ENCODE measurements around the gene IPO11. TPM values are rescaled to one million over a fixed set of nuclear protein-coding genes. Genes with fewer than 3 reads are reported as not detected.

IPO11 gene
- total RNA-seq, 1 experiment from 2014 or later: 16.1 TPM

- BruUV-seq (replicated peaks): no TSS peak
- Histone ChIP-seq H3K9me3 (ENCODE audit: low read length) (no peaks in the 10 kb centered on the region), H3K27ac (ENCODE audit: low read length) (no peak overlapping the region), H3K4me3 (ENCODE audit: low read length) (no peak overlapping the region), H3K36me3 (ENCODE audit: low read depth, low read length) (no peaks in the 10 kb centered on the region), H3K27me3 (ENCODE audit: low read length) (no peaks in the 10 kb centered on the region), H4K20me1 (ENCODE audit: low read length) (no peaks in the 10 kb centered on the region), H3K79me2 (ENCODE audit: low read length) (no peaks in the 10 kb centered on the region), H3F3A (ENCODE audit: low read length, unreplicated experiment) (no peaks in the 10 kb centered on the region), H3K9me2 (replicated peaks; ENCODE audit: low read length) (no peaks in the 10 kb centered on the region), H3K4me1 (ENCODE audit: insufficient read depth, low read length) (no peaks in the 10 kb centered on the region), H2AFZ (ENCODE audit: low read length) (no peak overlapping the region), H3K9ac (ENCODE audit: low read length) (no peak overlapping the region), H3K4me2 (ENCODE audit: low read length) (no peak overlapping the region)
- DNase-seq: no peak
- POLR2A ChIA-PET (ENCODE audit: unreplicated experiment): no interaction called here
- TF ChIP-seq EZH2phosphoT487 (IDR thresholded peaks at IDR 0.05; ENCODE audit: borderline replicate concordance, low read length) (no peak), EZH2 (IDR thresholded peaks at IDR 0.05; ENCODE audit: low read length, unreplicated experiment) (no peak), CTCF (conservative IDR thresholded peaks at IDR 0.05; ENCODE audit: low read depth, low read length) (no peak)
- CTCF ChIA-PET: no interaction called here
- no peak for ATAC-seq
- intact Hi-C loops (cut with micrococcal nuclease): no loop called here
Measured at GRCh38 chr5:62640446-62640845, 227.9 kb downstream of the IPO11 start.

- TF ChIP-seq CTCF (conservative IDR thresholded peaks at IDR 0.05; ENCODE audit: low read depth, low read length): no peak
- TF ChIP-seq EZH2phosphoT487 (IDR thresholded peaks at IDR 0.05; ENCODE audit: borderline replicate concordance, low read length): no peak
- no peak for TF ChIP-seq EZH2 (IDR thresholded peaks at IDR 0.05; ENCODE audit: low read length, unreplicated experiment)
- Histone ChIP-seq H3K79me2 (ENCODE audit: low read length) (no peaks in the 10 kb centered on the region), H3K27me3 (ENCODE audit: low read length) (no peaks in the 10 kb centered on the region), H3K36me3 (ENCODE audit: low read depth, low read length) (no peaks in the 10 kb centered on the region), H3K4me1 (ENCODE audit: insufficient read depth, low read length) (no peaks in the 10 kb centered on the region), H3K27ac (ENCODE audit: low read length) (no peak overlapping the region), H4K20me1 (ENCODE audit: low read length) (no peaks in the 10 kb centered on the region), H3K9me2 (replicated peaks; ENCODE audit: low read length) (no peaks in the 10 kb centered on the region), H2AFZ (ENCODE audit: low read length) (no peak overlapping the region), H3F3A (ENCODE audit: low read length, unreplicated experiment) (no peaks in the 10 kb centered on the region), H3K4me3 (ENCODE audit: low read length) (no peak overlapping the region), H3K9ac (ENCODE audit: low read length) (no peak overlapping the region), H3K4me2 (ENCODE audit: low read length) (no peak overlapping the region), H3K9me3 (ENCODE audit: low read length) (no peaks in the 10 kb centered on the region)
- intact Hi-C loops (cut with micrococcal nuclease): no loop called here
- DNase-seq (no peak), ATAC-seq (no peak)
- POLR2A ChIA-PET (ENCODE audit: unreplicated experiment): no interaction called here
- CTCF ChIA-PET: no interaction called here
- no TSS peak for BruUV-seq (replicated peaks)
Measured at GRCh38 chr5:62642468-62642867, 229.9 kb downstream of the IPO11 start.

- TF ChIP-seq CTCF (conservative IDR thresholded peaks at IDR 0.05; ENCODE audit: low read depth, low read length): no peak
- no peak for TF ChIP-seq EZH2 (IDR thresholded peaks at IDR 0.05; ENCODE audit: low read length, unreplicated experiment)
- no peak for TF ChIP-seq EZH2phosphoT487 (IDR thresholded peaks at IDR 0.05; ENCODE audit: borderline replicate concordance, low read length)
- Histone ChIP-seq H3K9ac (ENCODE audit: low read length) (no peak overlapping the region), H3K4me2 (ENCODE audit: low read length) (no peak overlapping the region), H3K79me2 (ENCODE audit: low read length) (no peaks in the 10 kb centered on the region), H3K9me2 (replicated peaks; ENCODE audit: low read length) (no peaks in the 10 kb centered on the region), H3K36me3 (ENCODE audit: low read depth, low read length) (no peaks in the 10 kb centered on the region), H3K27ac (ENCODE audit: low read length) (no peak overlapping the region), H3K9me3 (ENCODE audit: low read length) (no peaks in the 10 kb centered on the region), H2AFZ (ENCODE audit: low read length) (no peak overlapping the region), H3K4me1 (ENCODE audit: insufficient read depth, low read length) (no peaks in the 10 kb centered on the region), H3F3A (ENCODE audit: low read length, unreplicated experiment) (no peaks in the 10 kb centered on the region), H4K20me1 (ENCODE audit: low read length) (no peaks in the 10 kb centered on the region), H3K27me3 (ENCODE audit: low read length) (no peaks in the 10 kb centered on the region), H3K4me3 (ENCODE audit: low read length) (no peak overlapping the region)
- BruUV-seq (replicated peaks): no TSS peak
- no peak for DNase-seq
- POLR2A ChIA-PET (ENCODE audit: unreplicated experiment): no interaction called here
- CTCF ChIA-PET: no interaction called here
- no peak for ATAC-seq
- intact Hi-C loops (cut with micrococcal nuclease): no loop called here
Measured at GRCh38 chr5:62643556-62644451, 231.2 kb downstream of the IPO11 start.
